ENCODE measurements around the gene CEP128. TPM values are rescaled to one million over a fixed set of nuclear protein-coding genes. Genes with fewer than 3 reads are reported as not detected.

The CEP128 gene
- total RNA-seq, 2 experiments from 2014 or later = 24.7 to 26.0 TPM

GRCh38 chr14:80751285-80751684, 190.3 kb downstream of the CEP128 start:
- no peaks in the 10 kb centered on the region for H3K27me3 Mint-ChIP-seq
- ChIA-PET POLR2A (no interaction called here), CTCF (no interaction called here)
- no peak overlapping the region for H3K27ac Mint-ChIP-seq
- no peaks in the 10 kb centered on the region for H3K9me3 Mint-ChIP-seq
- no peak for DNase-seq
- peaks cover 27% of the 10 kb centered on the region for H3K36me3 Mint-ChIP-seq (ENCODE audit: low read depth)
- H3K4me1 Mint-ChIP-seq = no peaks in the 10 kb centered on the region
- no peak overlapping the region for H3K4me3 Mint-ChIP-seq

- ChIA-PET CTCF (no interaction called here), POLR2A (no interaction called here)
- H3K36me3 Mint-ChIP-seq (ENCODE audit: low read depth) = peaks cover 3% of the 10 kb centered on the region
Measured at GRCh38 chr14:80726211-80726610, 215.3 kb downstream of the CEP128 start.

GRCh38 chr14:80718940-80719339, 222.6 kb downstream of the CEP128 start:
- peaks cover 2% of the 10 kb centered on the region for H3K36me3 Mint-ChIP-seq (ENCODE audit: low read depth)
- DNase-seq = no peak
- no peak overlapping the region for H3K4me3 Mint-ChIP-seq
- H3K9me3 Mint-ChIP-seq = no peaks in the 10 kb centered on the region
- H3K27me3 Mint-ChIP-seq = no peaks in the 10 kb centered on the region
- ChIA-PET CTCF (no interaction called here), POLR2A (no interaction called here)
- H3K27ac Mint-ChIP-seq = no peak overlapping the region
- peaks cover 7% of the 10 kb centered on the region for H3K4me1 Mint-ChIP-seq

More at GRCh38 chr14:80726211-80726610, 215.3 kb downstream of the CEP128 start:
- H3K9me3 Mint-ChIP-seq = no peaks in the 10 kb centered on the region
- H3K27me3 Mint-ChIP-seq = no peaks in the 10 kb centered on the region
- H3K27ac Mint-ChIP-seq = no peak overlapping the region
- DNase-seq = no peak
- H3K4me1 Mint-ChIP-seq = no peaks in the 10 kb centered on the region
- H3K4me3 Mint-ChIP-seq = no peak overlapping the region

- no peaks in the 10 kb centered on the region for H3K27me3 Mint-ChIP-seq
- CTCF ChIA-PET = no interaction called here
- no peaks in the 10 kb centered on the region for H3K9me3 Mint-ChIP-seq
Measured at GRCh38 chr14:80714474-80714873, 227.1 kb downstream of the CEP128 start.

GRCh38 chr14:80713076-80713850, 228.3 kb downstream of the CEP128 start:
- ChIA-PET CTCF (no interaction called here), POLR2A (no interaction called here)
- no peak overlapping the region for H3K4me3 Mint-ChIP-seq
- no peaks in the 10 kb centered on the region for H3K27me3 Mint-ChIP-seq
- H3K36me3 Mint-ChIP-seq (ENCODE audit: low read depth) = peaks cover 2% of the 10 kb centered on the region
- H3K4me1 Mint-ChIP-seq = peaks cover 7% of the 10 kb centered on the region
- DNase-seq = no peak
- H3K9me3 Mint-ChIP-seq = no peaks in the 10 kb centered on the region
- H3K27ac Mint-ChIP-seq = no peak overlapping the region

More at GRCh38 chr14:80714474-80714873, 227.1 kb downstream of the CEP128 start:
- no peak for DNase-seq
- H3K4me1 Mint-ChIP-seq = peaks cover 7% of the 10 kb centered on the region
- no peak overlapping the region for H3K27ac Mint-ChIP-seq
- H3K36me3 Mint-ChIP-seq (ENCODE audit: low read depth) = peaks cover 2% of the 10 kb centered on the region
- H3K4me3 Mint-ChIP-seq = no peak overlapping the region
- POLR2A ChIA-PET = no interaction called here

GRCh38 chr14:80705241-80705980, 236.1 kb downstream of the CEP128 start:
- CTCF ChIA-PET = no interaction called here
- DNase-seq = no peak
- H3K27ac Mint-ChIP-seq = no peak overlapping the region
- H3K4me3 Mint-ChIP-seq = no peak overlapping the region
- H3K27me3 Mint-ChIP-seq = no peaks in the 10 kb centered on the region
- peaks cover 5% of the 10 kb centered on the region for H3K36me3 Mint-ChIP-seq (ENCODE audit: low read depth)
- POLR2A ChIA-PET = no interaction called here
- no peaks in the 10 kb centered on the region for H3K9me3 Mint-ChIP-seq
- no peaks in the 10 kb centered on the region for H3K4me1 Mint-ChIP-seq

- H3K27ac Mint-ChIP-seq = no peak overlapping the region
- H3K9me3 Mint-ChIP-seq = no peaks in the 10 kb centered on the region
- no peak for DNase-seq
- CTCF ChIA-PET = no interaction called here
- peaks cover 5% of the 10 kb centered on the region for H3K36me3 Mint-ChIP-seq (ENCODE audit: low read depth)
- POLR2A ChIA-PET = no interaction called here
- H3K27me3 Mint-ChIP-seq = no peaks in the 10 kb centered on the region
- H3K4me1 Mint-ChIP-seq = no peaks in the 10 kb centered on the region
- H3K4me3 Mint-ChIP-seq = no peak overlapping the region
Measured at GRCh38 chr14:80700601-80701000, 240.9 kb downstream of the CEP128 start.

- H3K9me3 Mint-ChIP-seq = no peaks in the 10 kb centered on the region
- H3K27me3 Mint-ChIP-seq = no peaks in the 10 kb centered on the region
- H3K36me3 Mint-ChIP-seq (ENCODE audit: low read depth) = peaks cover 2% of the 10 kb centered on the region
- H3K27ac Mint-ChIP-seq = no peak overlapping the region
- no peak for DNase-seq
- no peak overlapping the region for H3K4me3 Mint-ChIP-seq
- CTCF ChIA-PET = no interaction called here
- no peaks in the 10 kb centered on the region for H3K4me1 Mint-ChIP-seq
- POLR2A ChIA-PET = no interaction called here
Measured at GRCh38 chr14:80699861-80700260, 241.7 kb downstream of the CEP128 start.

GRCh38 chr14:80698974-80699373, 242.6 kb downstream of the CEP128 start:
- H3K27me3 Mint-ChIP-seq = no peaks in the 10 kb centered on the region
- H3K36me3 Mint-ChIP-seq (ENCODE audit: low read depth) = no peaks in the 10 kb centered on the region
- no peaks in the 10 kb centered on the region for H3K4me1 Mint-ChIP-seq
- no peak overlapping the region for H3K4me3 Mint-ChIP-seq
- DNase-seq = no peak
- ChIA-PET POLR2A (no interaction called here), CTCF (no interaction called here)
- no peaks in the 10 kb centered on the region for H3K9me3 Mint-ChIP-seq
- no peak overlapping the region for H3K27ac Mint-ChIP-seq

- H3K4me1 Mint-ChIP-seq = no peaks in the 10 kb centered on the region
- no peak overlapping the region for H3K4me3 Mint-ChIP-seq
- POLR2A ChIA-PET = no interaction called here
- H3K9me3 Mint-ChIP-seq = no peaks in the 10 kb centered on the region
- H3K27ac Mint-ChIP-seq = no peak overlapping the region
- no peaks in the 10 kb centered on the region for H3K36me3 Mint-ChIP-seq (ENCODE audit: low read depth)
- no peak for DNase-seq
- CTCF ChIA-PET = no interaction called here
- no peaks in the 10 kb centered on the region for H3K27me3 Mint-ChIP-seq
Measured at GRCh38 chr14:80695869-80696268, 245.7 kb downstream of the CEP128 start.

GRCh38 chr14:80692903-80693302, 248.6 kb downstream of the CEP128 start:
- Mint-ChIP-seq H3K4me3 (no peak overlapping the region), H3K36me3 (ENCODE audit: low read depth) (no peaks in the 10 kb centered on the region), H3K9me3 (no peaks in the 10 kb centered on the region), H3K27ac (no peak overlapping the region), H3K27me3 (no peaks in the 10 kb centered on the region), H3K4me1 (no peaks in the 10 kb centered on the region)
- DNase-seq = no peak
- ChIA-PET CTCF (no interaction called here), POLR2A (no interaction called here)

GRCh38 chr14:80681651-80682050, 259.9 kb downstream of the CEP128 start:
- POLR2A ChIA-PET = no interaction called here
- CTCF ChIA-PET = no interaction called here
- Mint-ChIP-seq H3K27ac (no peak overlapping the region), H3K9me3 (peaks cover 28% of the 10 kb centered on the region), H3K27me3 (peaks cover 2% of the 10 kb centered on the region), H3K4me1 (no peaks in the 10 kb centered on the region), H3K36me3 (ENCODE audit: low read depth) (peaks cover 14% of the 10 kb centered on the region), H3K4me3 (no peak overlapping the region)
- DNase-seq = no peak

- H3K36me3 Mint-ChIP-seq (ENCODE audit: low read depth) = peaks cover 14% of the 10 kb centered on the region
- DNase-seq = no peak
- peaks cover 2% of the 10 kb centered on the region for H3K27me3 Mint-ChIP-seq
- no peak overlapping the region for H3K27ac Mint-ChIP-seq
- ChIA-PET POLR2A (no interaction called here), CTCF (no interaction called here)
- H3K9me3 Mint-ChIP-seq = peaks cover 27% of the 10 kb centered on the region
- no peak overlapping the region for H3K4me3 Mint-ChIP-seq
- H3K4me1 Mint-ChIP-seq = no peaks in the 10 kb centered on the region
Measured at GRCh38 chr14:80679273-80679672, 262.3 kb downstream of the CEP128 start.

GRCh38 chr14:80678436-80678835, 263.1 kb downstream of the CEP128 start:
- H3K4me1 Mint-ChIP-seq = no peaks in the 10 kb centered on the region
- ChIA-PET CTCF (no interaction called here), POLR2A (no interaction called here)
- DNase-seq = no peak
- no peaks in the 10 kb centered on the region for H3K27me3 Mint-ChIP-seq
- H3K27ac Mint-ChIP-seq = no peak overlapping the region
- peaks cover 21% of the 10 kb centered on the region for H3K9me3 Mint-ChIP-seq
- no peak overlapping the region for H3K4me3 Mint-ChIP-seq
- H3K36me3 Mint-ChIP-seq (ENCODE audit: low read depth) = peaks cover 14% of the 10 kb centered on the region
